GM10266 (cell line): ENCODE measurements around the gene YPEL1.
"Not testable (repeated sequence)": the region's sequence is repeated elsewhere in the genome, so short reads cannot be mapped to it uniquely, and the experiment has no call there.

Experiments used
- DNase-seq: peaks from one replicate; pipeline ENCODE4 v3.0.0; 2012; ENCODE audit errors: extremely low spot score
- TF ChIP-seq, protein P1 (sequence below): IDR thresholded peaks from 2 replicates; pipeline ENCODE4 v1.5.1; 2012; ENCODE audit warnings: mild to moderate bottlenecking, low read depth; ENCODE audit not compliant: control insufficient read depth, insufficient read depth; ENCODE audit errors: missing control alignments

The YPEL1 gene

DNA sequence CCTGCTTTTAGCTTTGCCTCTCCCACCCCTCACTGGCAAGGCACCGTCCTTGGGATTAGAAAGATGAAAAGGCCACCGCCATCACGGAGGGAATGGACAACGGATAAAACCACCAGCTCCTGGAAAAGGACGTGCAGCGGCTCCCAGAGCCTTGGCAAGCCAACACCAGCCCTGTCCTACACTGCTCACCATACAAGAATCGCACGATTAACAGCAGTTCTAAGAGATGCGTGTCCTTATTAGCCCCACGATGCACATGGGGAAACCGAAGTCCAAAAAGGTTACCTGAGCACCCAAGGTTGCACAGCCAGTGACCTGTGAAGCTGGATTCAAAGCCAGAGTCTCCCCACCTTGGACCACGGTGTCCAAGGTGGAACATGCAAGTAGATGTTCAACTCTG lies 7.3 kb downstream of the YPEL1 start:
- no peak for DNase-seq
- TF ChIP-seq, protein P1, sequence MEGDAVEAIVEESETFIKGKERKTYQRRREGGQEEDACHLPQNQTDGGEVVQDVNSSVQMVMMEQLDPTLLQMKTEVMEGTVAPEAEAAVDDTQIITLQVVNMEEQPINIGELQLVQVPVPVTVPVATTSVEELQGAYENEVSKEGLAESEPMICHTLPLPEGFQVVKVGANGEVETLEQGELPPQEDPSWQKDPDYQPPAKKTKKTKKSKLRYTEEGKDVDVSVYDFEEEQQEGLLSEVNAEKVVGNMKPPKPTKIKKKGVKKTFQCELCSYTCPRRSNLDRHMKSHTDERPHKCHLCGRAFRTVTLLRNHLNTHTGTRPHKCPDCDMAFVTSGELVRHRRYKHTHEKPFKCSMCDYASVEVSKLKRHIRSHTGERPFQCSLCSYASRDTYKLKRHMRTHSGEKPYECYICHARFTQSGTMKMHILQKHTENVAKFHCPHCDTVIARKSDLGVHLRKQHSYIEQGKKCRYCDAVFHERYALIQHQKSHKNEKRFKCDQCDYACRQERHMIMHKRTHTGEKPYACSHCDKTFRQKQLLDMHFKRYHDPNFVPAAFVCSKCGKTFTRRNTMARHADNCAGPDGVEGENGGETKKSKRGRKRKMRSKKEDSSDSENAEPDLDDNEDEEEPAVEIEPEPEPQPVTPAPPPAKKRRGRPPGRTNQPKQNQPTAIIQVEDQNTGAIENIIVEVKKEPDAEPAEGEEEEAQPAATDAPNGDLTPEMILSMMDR: no peak

DNA sequence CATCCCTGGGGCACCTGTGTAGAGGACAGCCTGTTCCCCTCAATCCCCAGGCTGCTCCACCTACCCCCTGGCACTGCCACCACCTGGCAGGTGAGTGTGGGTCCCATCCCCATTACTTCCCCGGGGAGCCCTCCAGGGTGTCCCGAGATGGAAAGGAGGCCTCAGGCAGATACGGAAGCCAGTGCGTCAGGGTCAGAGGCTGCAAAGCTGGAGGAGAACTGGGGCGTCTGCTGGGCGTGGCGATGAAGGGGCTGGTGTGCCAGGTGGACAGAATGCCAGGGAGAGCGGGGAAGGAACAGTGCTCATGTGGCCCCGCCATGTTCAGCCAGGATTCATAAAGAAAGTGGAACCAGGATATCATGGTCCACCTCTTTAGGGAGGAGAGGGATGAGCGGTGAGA lies 7.8 kb downstream of the YPEL1 start:
- DNase-seq: no peak
- TF ChIP-seq, protein P1: no peak

DNA sequence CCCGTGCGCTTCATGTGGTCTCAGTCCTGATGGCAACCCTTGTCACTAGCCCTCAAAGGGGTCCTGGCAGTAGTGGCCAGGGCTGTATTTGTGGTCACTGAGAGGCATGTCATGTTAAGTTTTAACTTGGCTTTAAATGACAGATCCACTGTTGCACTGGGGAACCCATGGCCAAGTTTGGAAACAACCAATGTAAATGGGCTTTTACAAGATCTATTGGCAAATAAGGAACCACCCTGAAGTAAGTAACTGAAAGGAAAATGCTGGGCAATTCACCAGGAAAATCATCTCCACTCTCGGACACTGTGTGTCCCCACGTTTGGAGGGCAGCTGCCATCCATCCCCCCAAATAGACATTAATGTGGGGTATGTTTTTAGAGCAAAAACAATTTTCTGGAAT lies 8.4 kb downstream of the YPEL1 start:
- DNase-seq: no peak
- TF ChIP-seq, protein P1: no peak

DNA sequence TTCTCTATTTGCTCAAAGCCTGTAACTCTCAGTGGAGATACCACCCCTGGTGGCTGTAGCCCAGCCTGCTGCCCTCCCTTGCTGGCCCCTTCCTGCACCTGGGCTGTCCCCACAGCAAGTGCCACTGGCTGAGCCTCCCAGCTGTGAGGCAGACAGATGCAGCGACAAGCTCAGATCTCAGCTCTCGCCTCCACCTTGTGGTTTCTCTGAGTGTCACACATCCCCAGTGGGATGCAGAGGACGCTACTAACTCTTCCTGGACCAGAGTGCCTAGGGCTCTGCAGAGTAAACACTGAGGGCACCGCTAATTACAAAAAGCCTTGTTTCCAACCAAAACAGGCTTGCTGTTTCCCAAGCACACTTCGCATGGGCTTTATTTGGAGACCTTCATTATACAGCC lies 8.9 kb downstream of the YPEL1 start:
- no peak for DNase-seq
- TF ChIP-seq, protein P1: peak; percentile 35

DNA sequence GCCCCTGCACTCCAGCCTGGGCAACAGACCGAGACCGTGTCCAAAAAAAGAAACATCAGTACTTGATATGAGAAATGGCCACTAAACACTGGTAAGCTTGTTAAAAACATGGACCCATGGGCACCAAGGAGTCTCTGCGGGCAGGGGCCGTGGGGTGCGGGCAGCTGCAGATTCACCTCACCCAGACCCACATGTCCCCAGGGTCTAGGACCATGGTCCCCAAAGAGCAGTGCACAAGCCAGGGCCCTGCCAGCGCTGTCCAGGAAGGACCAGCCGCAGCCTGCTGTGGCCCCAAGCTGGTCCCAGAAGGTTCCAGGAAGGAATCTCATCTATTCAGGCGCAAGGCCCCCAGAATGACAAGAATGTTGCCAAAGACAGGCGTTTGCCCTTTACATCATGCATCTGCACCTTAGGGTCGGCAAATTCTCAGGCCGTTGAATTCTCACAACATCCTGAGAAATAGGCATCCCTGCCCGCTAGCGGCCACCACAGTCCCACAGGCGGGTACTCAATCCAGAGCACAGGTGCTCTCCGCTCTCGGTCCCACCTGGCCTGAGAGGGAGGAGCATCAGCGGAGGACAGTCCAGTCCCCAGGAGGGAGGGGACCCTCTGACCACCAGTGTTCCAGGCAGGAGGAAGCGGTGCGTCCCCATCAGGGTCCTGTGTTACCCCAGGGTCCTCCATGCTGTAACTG lies 9.5 kb downstream of the YPEL1 start:
- DNase-seq: no peak
- TF ChIP-seq, protein P1: no peak

DNA sequence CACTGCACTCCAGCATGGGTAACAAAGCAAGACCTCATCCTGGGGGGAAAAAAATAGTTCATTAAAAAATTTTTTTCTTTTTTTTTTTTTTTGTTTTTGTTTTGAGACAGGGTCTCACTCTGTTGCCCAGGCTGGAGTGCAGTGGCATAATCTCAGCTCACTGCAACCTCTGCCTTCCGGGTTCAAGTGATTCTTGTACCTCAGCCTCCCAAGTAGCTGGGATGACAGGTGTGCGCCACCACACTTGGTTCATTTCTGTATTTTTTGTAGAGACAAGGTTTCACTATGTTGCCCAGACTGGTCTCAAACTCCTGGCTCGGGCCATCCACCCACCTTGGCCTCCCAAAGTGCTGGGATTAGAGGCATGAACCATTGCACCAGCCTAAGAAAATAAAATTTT lies 11.1 kb downstream of the YPEL1 start:
- not testable (repeated sequence) for DNase-seq

DNA sequence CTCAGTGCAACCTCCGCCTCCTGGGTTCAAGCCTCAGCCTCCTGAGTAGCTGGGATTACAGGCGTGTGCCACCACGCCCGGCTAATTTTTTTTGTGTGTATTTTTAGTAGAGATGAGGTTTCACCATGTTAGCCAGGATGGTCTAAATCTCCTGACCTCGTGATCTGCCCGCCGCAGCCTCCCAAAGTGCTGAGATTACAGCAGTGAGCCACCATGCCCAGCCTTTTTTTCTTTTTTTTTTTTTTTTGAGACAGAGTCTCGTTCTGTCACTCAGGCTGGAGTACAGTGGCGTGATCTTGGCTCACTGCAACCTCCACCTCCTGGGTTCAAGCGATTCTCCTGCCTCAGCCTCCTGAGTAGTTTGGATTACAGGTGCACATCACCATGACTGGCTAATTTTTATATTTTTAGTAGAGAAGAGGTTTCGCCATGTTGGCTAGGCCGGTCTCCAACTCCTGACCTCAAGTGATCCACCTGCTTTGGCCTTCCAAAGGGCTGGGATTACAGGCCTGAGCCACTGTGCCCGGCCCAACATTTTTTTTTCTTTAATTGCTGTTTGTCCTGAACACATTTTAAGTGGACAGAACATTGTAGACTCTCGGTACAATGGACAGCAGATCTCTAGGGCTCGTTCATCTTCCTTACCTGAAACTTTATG lies 14.3 kb downstream of the YPEL1 start:
- not testable (repeated sequence) for DNase-seq

DNA sequence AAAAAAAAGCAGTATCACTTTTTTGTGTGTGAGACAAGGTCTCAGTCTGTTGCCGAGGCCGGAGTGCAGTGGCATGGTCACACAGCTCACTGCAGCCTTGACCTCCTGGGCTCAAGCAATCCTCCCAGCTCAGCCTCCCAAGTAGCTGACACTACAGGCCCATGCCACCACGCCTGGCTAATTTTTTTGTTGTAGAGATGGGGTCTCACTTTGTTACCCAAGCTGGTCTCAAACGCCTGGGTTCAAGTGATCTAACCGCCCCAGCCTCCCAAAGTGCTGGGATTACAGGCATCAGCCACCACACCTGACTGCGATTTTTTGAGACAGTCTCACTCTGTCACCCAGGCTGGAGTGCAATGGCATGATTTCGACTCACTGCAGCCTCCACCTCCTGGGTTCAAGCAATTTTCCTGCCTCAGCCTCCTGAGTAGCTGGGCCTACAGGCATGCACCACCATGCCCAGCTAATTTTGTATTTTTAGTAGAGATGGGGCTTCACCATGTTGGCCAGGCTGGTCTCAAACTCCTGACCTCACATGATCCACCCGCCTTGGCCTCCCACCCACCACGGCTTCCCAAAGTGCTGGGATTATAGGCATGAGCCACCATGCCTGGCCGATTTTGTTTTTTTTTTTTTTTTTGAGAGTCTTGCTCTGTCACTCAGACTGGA lies 15.3 kb downstream of the YPEL1 start:
- not testable (repeated sequence) for DNase-seq
